Measurements from ENCODE around the gene PSMB5. TPM values are rescaled to one million over a fixed set of nuclear protein-coding genes. Genes with fewer than 3 reads are reported as not detected.

Gene PSMB5
- total and polyA plus RNA-seq, 9 of the 15 experiments (the other 6 are each of a cell fraction or from before 2014, with no cell fraction given), result 198 to 1,870 (median 269) TPM

GRCh38 chr14:22977684-22978486 lies 56.8 kb downstream of the PSMB5 start:
- no peak overlapping the region for H3K27ac ChIP-seq (ENCODE audit: extremely low read depth, low read depth, low read length)
- ChIA-PET POLR2A (interaction anchor here (0.6 to 1.4 kb wide), 4 partner anchors 9 to 94 kb away, joined by 3 to 7 read pairs (median 5); no protein-coding TSS in a partner anchor), CTCF (ENCODE audit: low intra/inter-chr PET ratio) (interaction anchor here (0.6 kb wide), 1 partner anchor 240 kb away, joined by 7 read pairs; no protein-coding TSS in a partner anchor)
- in situ Hi-C loops (cut with MboI), result loop anchor here (5.0 kb wide), 1 partner anchor 74 kb away; no protein-coding TSS in a partner anchor
- BruUV-seq (replicated peaks), result no TSS peak
- FAIRE-seq, result no peak
- no peaks in the 10 kb centered on the region for H3K79me2 ChIP-seq (ENCODE audit: control insufficient read depth, insufficient read depth, low read length)
- no peak overlapping the region for H2AFZ ChIP-seq (ENCODE audit: low read depth, low read length)
- no peaks in the 10 kb centered on the region for H3K27me3 ChIP-seq (ENCODE audit: control insufficient read depth in 2 of 2, insufficient read depth in 2 of 2, low read length in 2 of 2)
- no peak overlapping the region for H3K4me2 ChIP-seq (ENCODE audit: insufficient read depth, low read length)
- intact Hi-C loops (cut with micrococcal nuclease), result no loop called here
- no peak for ATAC-seq
- H3K9ac ChIP-seq (ENCODE audit: insufficient read depth in 1 of 2, low read depth in 2 of 2, low read length in 2 of 2), result peak overlapping the region in 1 of 2 experiments; percentile 79; a peak in 2 of 4 replicates
- peak in 3 of 4 experiments; percentile 28 to 69 (median 60) for DNase-seq (ENCODE audit: extremely low read depth in 1 of 4, low spot score in 3 of 4)
- H3K9me3 ChIP-seq (replicated peaks; ENCODE audit: control insufficient read depth, insufficient read depth, low read depth, low read length), result no peaks in the 10 kb centered on the region
- H3K4me3 ChIP-seq, result no peak overlapping the region
- H3K36me3 ChIP-seq (ENCODE audit: control insufficient read depth, insufficient read depth, low read length), result no peaks in the 10 kb centered on the region
- 59% methylated on average over 5 of the region's 8 CpGs for WGBS (ENCODE audit: insufficient coverage, low coverage, missing lambda C conversion rate)
- H3K9me1 ChIP-seq (ENCODE audit: control insufficient read depth, insufficient read depth, low read length), result no peaks in the 10 kb centered on the region
- peaks cover 25 to 44% of the 10 kb centered on the region in 2 experiments for H3K4me1 ChIP-seq (replicated peaks in 1 of 2; ENCODE audit: control insufficient read depth in 2 of 2, insufficient read depth in 2 of 2, low read length in 2 of 2)
- H4K20me1 ChIP-seq (replicated peaks; ENCODE audit: control insufficient read depth, insufficient read depth, low read length), result no peaks in the 10 kb centered on the region
- TF ChIP-seq SMAD2 (IDR thresholded peaks at IDR 0.05; ENCODE audit: low read depth, low read length), result no peak
- peak; percentile 64 for TF ChIP-seq ATF3 (IDR thresholded peaks at IDR 0.05)
- TF ChIP-seq ATF3 (CRISPR knock-in tag; conservative IDR thresholded peaks at IDR 0.05), result no peak
- no peak for TF ChIP-seq CUX1 (CRISPR knock-in tag; IDR thresholded peaks at IDR 0.05)
- no peak for TF ChIP-seq ID3 (CRISPR knock-in tag; IDR thresholded peaks at IDR 0.05)
- no peak for TF ChIP-seq ID3 (tag; IDR thresholded peaks at IDR 0.05)
- TF ChIP-seq PRDM10 (IDR thresholded peaks at IDR 0.05; ENCODE audit: partially characterized antibody), result peak; percentile 10
